ENCODE results near the gene KRABD2.

GRCh38 chr17:8413328-8413727, 36.8 kb upstream of the KRABD2 start:
- TF ChIP-seq POLR2A (IDR thresholded peaks at IDR 0.05), result no peak
- TF ChIP-seq, protein P1, sequence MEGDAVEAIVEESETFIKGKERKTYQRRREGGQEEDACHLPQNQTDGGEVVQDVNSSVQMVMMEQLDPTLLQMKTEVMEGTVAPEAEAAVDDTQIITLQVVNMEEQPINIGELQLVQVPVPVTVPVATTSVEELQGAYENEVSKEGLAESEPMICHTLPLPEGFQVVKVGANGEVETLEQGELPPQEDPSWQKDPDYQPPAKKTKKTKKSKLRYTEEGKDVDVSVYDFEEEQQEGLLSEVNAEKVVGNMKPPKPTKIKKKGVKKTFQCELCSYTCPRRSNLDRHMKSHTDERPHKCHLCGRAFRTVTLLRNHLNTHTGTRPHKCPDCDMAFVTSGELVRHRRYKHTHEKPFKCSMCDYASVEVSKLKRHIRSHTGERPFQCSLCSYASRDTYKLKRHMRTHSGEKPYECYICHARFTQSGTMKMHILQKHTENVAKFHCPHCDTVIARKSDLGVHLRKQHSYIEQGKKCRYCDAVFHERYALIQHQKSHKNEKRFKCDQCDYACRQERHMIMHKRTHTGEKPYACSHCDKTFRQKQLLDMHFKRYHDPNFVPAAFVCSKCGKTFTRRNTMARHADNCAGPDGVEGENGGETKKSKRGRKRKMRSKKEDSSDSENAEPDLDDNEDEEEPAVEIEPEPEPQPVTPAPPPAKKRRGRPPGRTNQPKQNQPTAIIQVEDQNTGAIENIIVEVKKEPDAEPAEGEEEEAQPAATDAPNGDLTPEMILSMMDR (IDR thresholded peaks at IDR 0.05), result no peak
